ENCODE data around the gene PRDX5. TPM values are rescaled to one million over a fixed set of nuclear protein-coding genes. Genes with fewer than 3 reads are reported as not detected.
A peak's percentile ranks its signal among the peaks of the same experiment; 100 is the strongest.

The PRDX5 gene
- total RNA-seq, 1 experiment from 2014 or later: 255 TPM

DNA sequence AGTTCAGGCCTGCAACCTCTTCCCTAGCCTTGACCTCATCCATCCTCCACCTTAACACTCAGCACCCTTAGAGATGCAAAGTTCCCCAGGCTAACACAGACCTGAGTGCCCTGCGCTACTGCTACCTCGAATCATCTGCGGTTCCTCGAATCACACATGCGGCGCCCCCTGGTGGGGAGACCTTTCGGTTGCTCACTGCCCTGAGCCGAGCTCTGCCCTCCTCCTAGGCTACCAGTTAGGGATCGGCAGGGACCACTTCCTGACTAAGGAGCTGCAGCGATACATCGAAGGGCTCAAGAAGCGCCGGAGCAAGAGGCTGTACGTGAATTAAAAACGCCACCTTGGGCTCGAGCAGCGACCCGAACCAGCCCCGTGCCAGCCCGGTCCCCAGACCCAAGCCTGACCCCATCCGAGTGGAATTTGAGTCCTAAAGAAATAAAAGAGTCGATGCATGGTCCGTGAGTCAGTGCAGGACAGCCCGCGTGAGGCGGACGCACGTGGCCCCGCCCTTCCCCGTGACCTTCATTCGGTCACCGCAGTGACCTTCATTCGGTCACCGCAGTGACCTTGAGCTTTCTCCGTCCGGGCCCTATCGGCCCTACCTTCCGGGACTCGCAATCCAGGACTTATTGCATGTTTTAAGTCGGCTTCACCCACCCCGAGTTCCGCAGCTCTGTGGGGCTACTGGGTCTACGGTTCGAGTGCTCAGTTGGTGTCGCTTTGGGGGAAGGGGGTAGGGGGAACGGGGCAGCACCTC, 13.4 kb upstream of the PRDX5 start:
- Mint-ChIP-seq H3K36me3 (peaks cover 3% of the 10 kb centered on the region), H3K4me3 (peak overlapping the region; percentile 91), H3K27ac (peak overlapping the region; percentile 100), H3K27me3 (ENCODE audit: low read depth) (peaks cover 26% of the 10 kb centered on the region), H3K4me1 (peaks cover 16% of the 10 kb centered on the region), H3K9me3 (no peaks in the 10 kb centered on the region)
- ATAC-seq (peak; percentile 31), DNase-seq (ENCODE audit: low spot score) (peak; percentile 97)
- ChIA-PET CTCF (interaction anchor here (0.6 to 5.6 kb wide), 43 partner anchors 8 to 370 kb away, joined by 3 to 151 read pairs (median 5); partner anchors contain the start of genes BAD, DNAJC4, FERMT3 and FKBP2), POLR2A (interaction anchor here (0.6 to 2.6 kb wide), 11 partner anchors 13 to 474 kb away, joined by 3 to 25 read pairs (median 4); partner anchors contain the start of genes PRDX5 and TRMT112)
- TF ChIP-seq, protein P1, sequence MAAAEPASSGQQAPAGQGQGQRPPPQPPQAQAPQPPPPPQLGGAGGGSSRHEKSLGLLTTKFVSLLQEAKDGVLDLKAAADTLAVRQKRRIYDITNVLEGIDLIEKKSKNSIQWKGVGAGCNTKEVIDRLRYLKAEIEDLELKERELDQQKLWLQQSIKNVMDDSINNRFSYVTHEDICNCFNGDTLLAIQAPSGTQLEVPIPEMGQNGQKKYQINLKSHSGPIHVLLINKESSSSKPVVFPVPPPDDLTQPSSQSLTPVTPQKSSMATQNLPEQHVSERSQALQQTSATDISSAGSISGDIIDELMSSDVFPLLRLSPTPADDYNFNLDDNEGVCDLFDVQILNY (CRISPR knock-in tag; IDR thresholded peaks at IDR 0.05): peak; percentile 35; the same call in 1 of the 2 replicates
- peak; percentile 87; the same call in 1 of the 2 replicates for TF ChIP-seq HMGXB4 (CRISPR knock-in tag; IDR thresholded peaks at IDR 0.05)
- TF ChIP-seq ZNF232 (CRISPR knock-in tag; IDR thresholded peaks at IDR 0.05): peak; percentile 60; the same call in 1 of the 2 replicates
- TF ChIP-seq CREB1 (CRISPR knock-in tag; IDR thresholded peaks at IDR 0.05): 0 out of 2 replicates have a peak, but pooled peaks have one; percentile 25
- peak; percentile 100 for TF ChIP-seq ESRRA (CRISPR knock-in tag; IDR thresholded peaks at IDR 0.05; ENCODE audit: borderline replicate concordance)
- no peak for TF ChIP-seq KAT7 (CRISPR knock-in tag; IDR thresholded peaks at IDR 0.05; ENCODE audit: borderline replicate concordance)
- peak; percentile 49; the same call in 1 of the 2 replicates for TF ChIP-seq USF1 (CRISPR knock-in tag; IDR thresholded peaks at IDR 0.05)
- no peak for TF ChIP-seq RELA (CRISPR knock-in tag; IDR thresholded peaks at IDR 0.05; ENCODE audit: borderline replicate concordance)
- TF ChIP-seq, protein P2, sequence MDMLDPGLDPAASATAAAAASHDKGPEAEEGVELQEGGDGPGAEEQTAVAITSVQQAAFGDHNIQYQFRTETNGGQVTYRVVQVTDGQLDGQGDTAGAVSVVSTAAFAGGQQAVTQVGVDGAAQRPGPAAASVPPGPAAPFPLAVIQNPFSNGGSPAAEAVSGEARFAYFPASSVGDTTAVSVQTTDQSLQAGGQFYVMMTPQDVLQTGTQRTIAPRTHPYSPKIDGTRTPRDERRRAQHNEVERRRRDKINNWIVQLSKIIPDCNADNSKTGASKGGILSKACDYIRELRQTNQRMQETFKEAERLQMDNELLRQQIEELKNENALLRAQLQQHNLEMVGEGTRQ (CRISPR knock-in tag; IDR thresholded peaks at IDR 0.05): peak; percentile 60; the same call in 1 of the 2 replicates
- peak; percentile 77; the same call in 1 of the 2 replicates for TF ChIP-seq SMAD3 (CRISPR knock-in tag; IDR thresholded peaks at IDR 0.05; ENCODE audit: borderline replicate concordance)
- TF ChIP-seq, protein P3, sequence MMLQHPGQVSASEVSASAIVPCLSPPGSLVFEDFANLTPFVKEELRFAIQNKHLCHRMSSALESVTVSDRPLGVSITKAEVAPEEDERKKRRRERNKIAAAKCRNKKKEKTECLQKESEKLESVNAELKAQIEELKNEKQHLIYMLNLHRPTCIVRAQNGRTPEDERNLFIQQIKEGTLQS (CRISPR knock-in tag; conservative IDR thresholded peaks at IDR 0.05): no peak
- TF ChIP-seq ATF1 (CRISPR knock-in tag; IDR thresholded peaks at IDR 0.05): 0 out of 2 replicates have a peak, but pooled peaks have one; percentile 55
- TF ChIP-seq, protein P4, sequence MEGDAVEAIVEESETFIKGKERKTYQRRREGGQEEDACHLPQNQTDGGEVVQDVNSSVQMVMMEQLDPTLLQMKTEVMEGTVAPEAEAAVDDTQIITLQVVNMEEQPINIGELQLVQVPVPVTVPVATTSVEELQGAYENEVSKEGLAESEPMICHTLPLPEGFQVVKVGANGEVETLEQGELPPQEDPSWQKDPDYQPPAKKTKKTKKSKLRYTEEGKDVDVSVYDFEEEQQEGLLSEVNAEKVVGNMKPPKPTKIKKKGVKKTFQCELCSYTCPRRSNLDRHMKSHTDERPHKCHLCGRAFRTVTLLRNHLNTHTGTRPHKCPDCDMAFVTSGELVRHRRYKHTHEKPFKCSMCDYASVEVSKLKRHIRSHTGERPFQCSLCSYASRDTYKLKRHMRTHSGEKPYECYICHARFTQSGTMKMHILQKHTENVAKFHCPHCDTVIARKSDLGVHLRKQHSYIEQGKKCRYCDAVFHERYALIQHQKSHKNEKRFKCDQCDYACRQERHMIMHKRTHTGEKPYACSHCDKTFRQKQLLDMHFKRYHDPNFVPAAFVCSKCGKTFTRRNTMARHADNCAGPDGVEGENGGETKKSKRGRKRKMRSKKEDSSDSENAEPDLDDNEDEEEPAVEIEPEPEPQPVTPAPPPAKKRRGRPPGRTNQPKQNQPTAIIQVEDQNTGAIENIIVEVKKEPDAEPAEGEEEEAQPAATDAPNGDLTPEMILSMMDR (IDR thresholded peaks at IDR 0.05): peak; percentile 84
- TF ChIP-seq TEAD1 (CRISPR knock-in tag; IDR thresholded peaks at IDR 0.05): peak; percentile 52; the same call in 1 of the 2 replicates
- TF ChIP-seq MAX (CRISPR knock-in tag; IDR thresholded peaks at IDR 0.05): peak; percentile 80
